ENCODE data around the gene MMP26.

MMP26 gene

DNA sequence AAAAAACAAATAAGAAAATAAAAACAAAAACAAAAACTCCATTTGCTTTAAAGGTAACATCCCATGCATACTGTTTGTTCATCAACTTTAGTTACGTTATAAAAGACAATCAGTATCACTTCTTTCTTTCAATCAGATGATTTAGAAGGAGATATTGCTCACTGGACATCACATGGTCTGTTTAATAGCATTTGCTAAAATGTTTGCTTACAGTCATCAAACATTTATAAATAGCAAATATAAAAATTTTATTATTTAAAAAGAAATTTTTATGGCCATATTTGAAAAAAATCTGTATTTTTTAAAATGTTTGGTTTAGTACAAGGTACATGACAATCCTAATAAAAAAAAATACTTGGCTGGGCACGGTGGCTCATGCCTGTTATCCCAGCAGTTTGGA lies 22.6 kb downstream of the MMP26 start:
- no peak for DNase-seq (ENCODE audit: low read depth)
- TF ChIP-seq, protein P1, sequence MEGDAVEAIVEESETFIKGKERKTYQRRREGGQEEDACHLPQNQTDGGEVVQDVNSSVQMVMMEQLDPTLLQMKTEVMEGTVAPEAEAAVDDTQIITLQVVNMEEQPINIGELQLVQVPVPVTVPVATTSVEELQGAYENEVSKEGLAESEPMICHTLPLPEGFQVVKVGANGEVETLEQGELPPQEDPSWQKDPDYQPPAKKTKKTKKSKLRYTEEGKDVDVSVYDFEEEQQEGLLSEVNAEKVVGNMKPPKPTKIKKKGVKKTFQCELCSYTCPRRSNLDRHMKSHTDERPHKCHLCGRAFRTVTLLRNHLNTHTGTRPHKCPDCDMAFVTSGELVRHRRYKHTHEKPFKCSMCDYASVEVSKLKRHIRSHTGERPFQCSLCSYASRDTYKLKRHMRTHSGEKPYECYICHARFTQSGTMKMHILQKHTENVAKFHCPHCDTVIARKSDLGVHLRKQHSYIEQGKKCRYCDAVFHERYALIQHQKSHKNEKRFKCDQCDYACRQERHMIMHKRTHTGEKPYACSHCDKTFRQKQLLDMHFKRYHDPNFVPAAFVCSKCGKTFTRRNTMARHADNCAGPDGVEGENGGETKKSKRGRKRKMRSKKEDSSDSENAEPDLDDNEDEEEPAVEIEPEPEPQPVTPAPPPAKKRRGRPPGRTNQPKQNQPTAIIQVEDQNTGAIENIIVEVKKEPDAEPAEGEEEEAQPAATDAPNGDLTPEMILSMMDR (conservative IDR thresholded peaks at IDR 0.05; ENCODE audit: low read depth, low read length): no peak
- no peak overlapping the region for H3K4me3 ChIP-seq (ENCODE audit: low read length)

DNA sequence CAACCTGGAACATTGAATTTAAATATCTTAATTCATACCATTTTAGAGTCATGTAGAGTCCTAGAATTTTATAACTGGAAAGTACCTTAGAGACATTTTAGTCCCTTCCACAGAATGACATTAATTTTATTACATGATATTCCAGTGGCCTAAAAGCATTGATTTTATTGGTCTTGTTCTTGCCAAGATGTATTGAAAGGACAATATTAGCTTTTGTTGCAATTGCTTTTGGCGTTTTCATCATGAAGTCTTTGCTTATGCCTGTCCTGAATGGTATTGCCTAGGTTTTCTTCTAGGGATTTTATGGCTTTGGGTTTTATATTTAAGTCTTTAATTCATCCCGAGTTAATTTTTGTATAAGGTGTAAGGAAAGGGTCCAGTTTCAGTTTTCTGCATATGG lies 36.2 kb downstream of the MMP26 start:
- DNase-seq (ENCODE audit: low read depth): no peak
- no peak overlapping the region for H3K4me3 ChIP-seq (ENCODE audit: low read length)
- TF ChIP-seq, protein P1 (conservative IDR thresholded peaks at IDR 0.05; ENCODE audit: low read depth, low read length): no peak

DNA sequence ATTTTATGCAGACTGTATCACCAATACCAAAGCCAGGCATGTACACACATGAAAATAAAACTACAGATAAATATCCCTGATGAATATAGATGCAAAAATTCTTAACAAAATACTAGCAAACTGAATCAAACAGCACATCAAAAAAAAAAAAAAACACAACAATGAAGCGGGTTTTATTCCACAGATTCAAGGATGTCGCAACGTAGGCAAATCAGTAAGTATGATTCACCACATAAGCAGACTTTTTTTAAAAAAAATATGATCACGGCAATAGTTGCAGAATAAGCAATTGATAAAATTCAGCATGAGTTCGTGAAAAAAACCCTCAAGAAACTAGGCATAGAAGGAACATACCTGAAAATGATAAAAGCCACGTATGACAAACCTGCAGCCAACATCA lies 43.9 kb downstream of the MMP26 start:
- H3K4me3 ChIP-seq (ENCODE audit: low read length): no peak overlapping the region
- no peak for DNase-seq (ENCODE audit: low read depth)
- TF ChIP-seq, protein P1 (conservative IDR thresholded peaks at IDR 0.05; ENCODE audit: low read depth, low read length): no peak

DNA sequence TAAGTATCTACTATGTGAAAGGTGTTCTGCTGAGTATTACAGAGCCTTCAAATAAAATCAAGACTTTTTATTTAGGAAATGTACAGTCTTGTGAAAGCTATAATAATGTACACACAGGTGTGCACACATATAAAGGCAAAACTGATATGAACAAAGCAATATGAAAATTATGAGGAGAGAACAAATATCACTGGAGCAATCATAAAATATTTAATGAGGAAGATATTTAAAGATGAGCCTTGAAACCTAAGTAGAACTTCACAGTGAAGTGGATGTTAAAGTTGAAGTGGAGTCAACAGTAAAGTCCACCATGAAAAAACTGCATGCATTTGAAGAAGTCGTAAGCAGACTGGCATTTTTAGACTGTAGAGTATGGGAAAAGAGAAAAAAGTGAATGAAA lies 46.6 kb downstream of the MMP26 start:
- DNase-seq (ENCODE audit: low read depth): no peak
- TF ChIP-seq, protein P1 (conservative IDR thresholded peaks at IDR 0.05; ENCODE audit: low read depth, low read length): no peak
- no peak overlapping the region for H3K4me3 ChIP-seq (ENCODE audit: low read length)
